HCT116 (cell line): ENCODE measurements around the gene ITGA11. TPM values are rescaled to one million over a fixed set of nuclear protein-coding genes. Genes with fewer than 3 reads are reported as not detected.

Experiments used
- ATAC-seq: fragments of 200-7000 bp; cut with Tn5 transposase; 2 replicates; pipeline ENCODE4 v1.9.1; 2020; ENCODE audit warnings: mild to moderate bottlenecking, moderate library complexity
- BruUV-seq: library from RNA; stranded (reverse); fragments of 400-500 nt; replicated peaks from 2 replicates; lab custom pipeline; 2021; lab: Mats Ljungman, UMichigan
- CTCF ChIA-PET: fragments of 300-600 bp; sonication (Branson Sonifier 250); formaldehyde crosslinking; loops from one replicate; lab custom pipeline; 2021; ENCODE audit warnings: antibody characterized with exemption; lab: Charles Lee
- POLR2A ChIA-PET: fragments of 300-600, 350-600 bp; sonication (Branson Sonifier 250); formaldehyde crosslinking; loops from one replicate; lab custom pipeline; 2021; ENCODE audit warnings: antibody characterized with exemption; lab: Charles Lee
- RAD21 ChIA-PET, 2 experiments: fragments of 300-600 bp; sonication (Branson Sonifier 250); formaldehyde crosslinking; loops; one replicate each; lab custom pipeline; 2023; ENCODE audit warnings: low total read pairs in 2 of 2; ENCODE audit not compliant: uncharacterized antibody in 2 of 2, unreplicated experiment in 2 of 2, low non-redundant PET in 1 of 2; lab: Charles Lee
- DNase-seq: peaks from one replicate; pipeline ENCODE4 v3.0.0-alpha.2; 2010; ENCODE audit warnings: low read depth, low spot score
- H2AFZ ChIP-seq: fragments of 200-600 bp; shearing (Covaris generic), sonication (generic); 2 replicates; pipeline ENCODE4 v1.6.1; 2017; ENCODE audit warnings: low read depth, mixed run types, mixed read lengths, antibody characterized with exemption, low read length; ENCODE audit not compliant: poor library complexity, severe bottlenecking
- H3K27ac ChIP-seq: 2 replicates; pipeline ENCODE4 v1.5.1; 2012; ENCODE audit warnings: low read depth, low read length
- H3K27me3 ChIP-seq: fragments of 200-600 bp; sonication (generic); 2 replicates; pipeline ENCODE4 v1.6.1; 2016; ENCODE audit warnings: mixed run types, low read length, mixed read lengths; ENCODE audit not compliant: insufficient read depth
- H3K36me3 ChIP-seq, 2 experiments: fragments of 200-500 bp in 1 of 2; fragments of 200-600 bp in 1 of 2; sonication (Bioruptor generic) in 1 of 2; sonication (generic) in 1 of 2; 2 replicates each; pipeline versions ENCODE4 v1.5.1 to v1.6.1; 2014 to 2016; ENCODE audit warnings: low read length in 2 of 2, inconsistent platforms in 1 of 2, mixed read lengths in 1 of 2, mixed run types in 1 of 2; ENCODE audit not compliant: insufficient read depth in 2 of 2, control insufficient read depth in 1 of 2
- H3K4me1 ChIP-seq, 2 experiments: fragments of 200-600 bp in 1 of 2; sonication (generic) in 1 of 2; 2 replicates each; pipeline versions ENCODE4 v1.5.1 to v1.6.1; 2012 to 2017; ENCODE audit warnings: low read length in 2 of 2, inconsistent platforms in 1 of 2, mild to moderate bottlenecking in 1 of 2, mixed read lengths in 1 of 2, mixed run types in 1 of 2, moderate library complexity in 1 of 2; ENCODE audit not compliant: insufficient read depth in 2 of 2, control insufficient read depth in 1 of 2
- H3K4me2 ChIP-seq: fragments of 200-600 bp; sonication (generic); 2 replicates; pipeline ENCODE4 v1.6.1; 2017; ENCODE audit warnings: mixed run types, low read length, mixed read lengths
- H3K4me3 ChIP-seq, 2 experiments: fragments of 200-600 bp in 1 of 2; sonication (generic) in 1 of 2; replicated peaks in 1 of 2; 2 replicates each; pipeline ENCODE4 v1.5.1; 2011 to 2016; ENCODE audit warnings: low read length in 2 of 2, control low read depth in 1 of 2, low read depth in 1 of 2, mild to moderate bottlenecking in 1 of 2, mixed read lengths in 1 of 2, mixed run types in 1 of 2
- H3K79me2 ChIP-seq: fragments of 200-600 bp; sonication (generic); 2 replicates; pipeline ENCODE4 v1.6.1; 2017; ENCODE audit warnings: mild to moderate bottlenecking, mixed run types, low read length, moderate library complexity, mixed read lengths; ENCODE audit not compliant: insufficient read depth
- H3K9ac ChIP-seq: fragments of 200-600 bp; sonication (generic); 2 replicates; pipeline ENCODE4 v1.6.1; 2016; ENCODE audit warnings: low read length, mixed read lengths
- H3K9me2 ChIP-seq: fragments of 200-600 bp; sonication (generic), shearing (Covaris generic); 2 replicates; pipeline ENCODE4 v1.6.1; 2017; ENCODE audit warnings: mixed run types, mild to moderate bottlenecking, moderate library complexity; ENCODE audit not compliant: insufficient read depth
- H3K9me3 ChIP-seq, 2 experiments: fragments of 200-500 bp in 1 of 2; fragments of 200-600 bp in 1 of 2; sonication (Bioruptor generic) in 1 of 2; sonication (generic) in 1 of 2; 2 replicates each; pipeline ENCODE4 v1.6.1; 2014 to 2017; ENCODE audit warnings: low read length in 2 of 2, mixed read lengths in 2 of 2, inconsistent platforms in 1 of 2, low read depth in 1 of 2, mild to moderate bottlenecking in 1 of 2, mixed run types in 1 of 2, moderate library complexity in 1 of 2; ENCODE audit not compliant: control insufficient read depth in 1 of 2, insufficient read depth in 1 of 2
- H4K20me1 ChIP-seq: fragments of 200-600 bp; sonication (generic), shearing (Covaris generic); 2 replicates; pipeline ENCODE4 v1.6.1; 2017; ENCODE audit warnings: mixed run types, mild to moderate bottlenecking, moderate library complexity; ENCODE audit not compliant: insufficient read depth
- ATF3 ChIP-seq: IDR thresholded peaks from 2 replicates; pipeline ENCODE4 v1.6.1; 2012
- CBX3 ChIP-seq: IDR thresholded peaks from 2 replicates; pipeline ENCODE4 v1.6.1; 2012; ENCODE audit warnings: low read depth
- CEBPB ChIP-seq: IDR thresholded peaks from 2 replicates; pipeline ENCODE4 v1.6.1; 2012; ENCODE audit warnings: low read depth
- CTCF ChIP-seq, 3 experiments: fragments of 200-600 bp in 1 of 3; sonication (generic) in 1 of 3; IDR thresholded peaks in 2 of 3; conservative IDR thresholded peaks in 1 of 3; 2 replicates each; pipeline ENCODE4 v1.5.1; 2012 to 2017; ENCODE audit warnings: low read depth in 2 of 3, low read length in 2 of 3, antibody characterized with exemption in 1 of 3, borderline replicate concordance in 1 of 3, control low read depth in 1 of 3, mild to moderate bottlenecking in 1 of 3, mixed read lengths in 1 of 3, mixed run types in 1 of 3, moderate library complexity in 1 of 3; ENCODE audit not compliant: insufficient read depth in 1 of 3
- ELF1 ChIP-seq: IDR thresholded peaks from 2 replicates; pipeline ENCODE4 v1.6.1; 2012; ENCODE audit warnings: low read depth, borderline replicate concordance
- FOSL1 ChIP-seq: IDR thresholded peaks from 2 replicates; pipeline ENCODE4 v1.6.1; 2012; ENCODE audit warnings: low read depth
- MAX ChIP-seq: IDR thresholded peaks from 2 replicates; pipeline ENCODE4 v1.6.1; 2012
- POLR2A ChIP-seq: IDR thresholded peaks from 2 replicates; pipeline ENCODE4 v1.7.0; 2011; ENCODE audit warnings: borderline replicate concordance; ENCODE audit not compliant: insufficient read depth, insufficient read length; ENCODE audit errors: extremely low read depth
- RAD21 ChIP-seq: IDR thresholded peaks from 2 replicates; pipeline ENCODE4 v1.6.1; 2012; ENCODE audit warnings: low read depth, mild to moderate bottlenecking
- SP1 ChIP-seq: IDR thresholded peaks from 2 replicates; pipeline ENCODE4 v1.6.1; 2012; ENCODE audit warnings: low read depth
- SRF ChIP-seq: IDR thresholded peaks from 2 replicates; pipeline ENCODE4 v1.6.1; 2012; ENCODE audit warnings: low read depth
- TCF7L2 ChIP-seq: IDR thresholded peaks from 2 replicates; pipeline ENCODE4 v1.7.0; 2011; ENCODE audit warnings: borderline replicate concordance, inconsistent platforms; ENCODE audit not compliant: insufficient read depth, insufficient read length; ENCODE audit errors: extremely low read depth
- ZBTB33 ChIP-seq: IDR thresholded peaks from 2 replicates; pipeline ENCODE4 v1.6.1; 2011; ENCODE audit warnings: mild to moderate bottlenecking, low read length, moderate library complexity; ENCODE audit not compliant: insufficient replicate concordance; ENCODE audit errors: extremely low read depth
- ZFX ChIP-seq: fragments of 450-650 bp; IDR thresholded peaks from 2 replicates; pipeline ENCODE4 v1.6.1; 2017
- ZNF274 ChIP-seq: fragments of 200-500 bp; sonication (Bioruptor generic); IDR thresholded peaks from 2 replicates; pipeline ENCODE4 v1.6.1; 2014; ENCODE audit warnings: mild to moderate bottlenecking, low read depth, low read length, inconsistent platforms
- intact Hi-C: fragments of 100-400 bp; cut with micrococcal nuclease; formaldehyde crosslinking; loops from 2 replicates; pipeline ENCODE4 v1.10.0; 2022
- total RNA-seq: library from RNA; stranded (reverse); gene quantifications from one replicate; pipeline ENCODE4 v1.2.1, GENCODE V29; 2021; ENCODE audit not compliant: unreplicated experiment

The ITGA11 gene
- total RNA-seq, 1 experiment from 2014 or later: not detected

GRCh38 chr15:68410466-68411342, 21.3 kb downstream of the ITGA11 start:
- ChIA-PET POLR2A (no interaction called here), CTCF (no interaction called here), RAD21 (no interaction called here)
- intact Hi-C loops: no loop called here
- DNase-seq (no peak), ATAC-seq (no peak)
- no TSS peak for BruUV-seq
- H3K4me1 ChIP-seq: no peaks in the 10 kb centered on the region
- H3K27ac ChIP-seq: no peak overlapping the region
- H3K4me2 ChIP-seq: no peak overlapping the region
- H3K9me2 ChIP-seq: no peaks in the 10 kb centered on the region
- no peaks in the 10 kb centered on the region for H4K20me1 ChIP-seq
- no peak overlapping the region for H3K4me3 ChIP-seq
- H2AFZ ChIP-seq: no peak overlapping the region
- H3K9me3 ChIP-seq: no peaks in the 10 kb centered on the region
- H3K79me2 ChIP-seq: no peaks in the 10 kb centered on the region
- no peaks in the 10 kb centered on the region for H3K36me3 ChIP-seq
- TF ChIP-seq ELF1 (no peak), ZFX (no peak), ATF3 (no peak), ZNF274 (no peak), RAD21 (no peak), ZBTB33 (no peak), MAX (no peak), SP1 (no peak), CTCF (IDR thresholded peaks at IDR 0.05 in 2 of 3, conservative IDR thresholded peaks at IDR 0.05 in 1 of 3; ENCODE audit: borderline replicate concordance in 1 of 3, insufficient read depth in 1 of 3, low read depth in 2 of 3, low read length in 2 of 3) (no peak), TCF7L2 (no peak), CBX3 (no peak), FOSL1 (no peak), CEBPB (no peak), POLR2A (no peak), SRF (no peak)
- H3K9ac ChIP-seq: no peak overlapping the region
- H3K27me3 ChIP-seq: no peaks in the 10 kb centered on the region
